ENCODE data around the gene COL17A1.

Gene COL17A1

GRCh38 chr10:104005172-104005863 is 80.4 kb downstream of the COL17A1 start:
- TF ChIP-seq TEAD4 (IDR thresholded peaks at IDR 0.05) (no peak), NFIC (IDR thresholded peaks at IDR 0.05) (no peak), CEBPB (IDR thresholded peaks at IDR 0.05) (no peak), EP300 (IDR thresholded peaks at IDR 0.05; ENCODE audit: borderline replicate concordance) (no peak), TCF12 (IDR thresholded peaks at IDR 0.05; ENCODE audit: low read depth) (no peak), ZBTB7A (IDR thresholded peaks at IDR 0.05; ENCODE audit: low read depth) (no peak), YY1 (IDR thresholded peaks at IDR 0.05; ENCODE audit: low read depth) (no peak), FOXM1 (IDR thresholded peaks at IDR 0.05; ENCODE audit: borderline replicate concordance, low read depth) (no peak), RAD21 (IDR thresholded peaks at IDR 0.05; ENCODE audit: low read depth) (no peak), EGR1 (IDR thresholded peaks at IDR 0.05) (no peak), TAF1 (IDR thresholded peaks at IDR 0.05; ENCODE audit: low read depth) (no peak), CREB1 (IDR thresholded peaks at IDR 0.05; ENCODE audit: low read depth) (no peak)
- TF ChIP-seq, protein P1, sequence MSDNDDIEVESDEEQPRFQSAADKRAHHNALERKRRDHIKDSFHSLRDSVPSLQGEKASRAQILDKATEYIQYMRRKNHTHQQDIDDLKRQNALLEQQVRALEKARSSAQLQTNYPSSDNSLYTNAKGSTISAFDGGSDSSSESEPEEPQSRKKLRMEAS (IDR thresholded peaks at IDR 0.05), result no peak
- TF ChIP-seq, protein P2, sequence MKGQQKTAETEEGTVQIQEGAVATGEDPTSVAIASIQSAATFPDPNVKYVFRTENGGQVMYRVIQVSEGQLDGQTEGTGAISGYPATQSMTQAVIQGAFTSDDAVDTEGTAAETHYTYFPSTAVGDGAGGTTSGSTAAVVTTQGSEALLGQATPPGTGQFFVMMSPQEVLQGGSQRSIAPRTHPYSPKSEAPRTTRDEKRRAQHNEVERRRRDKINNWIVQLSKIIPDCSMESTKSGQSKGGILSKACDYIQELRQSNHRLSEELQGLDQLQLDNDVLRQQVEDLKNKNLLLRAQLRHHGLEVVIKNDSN (IDR thresholded peaks at IDR 0.05), result no peak
- TF ChIP-seq, protein P3, sequence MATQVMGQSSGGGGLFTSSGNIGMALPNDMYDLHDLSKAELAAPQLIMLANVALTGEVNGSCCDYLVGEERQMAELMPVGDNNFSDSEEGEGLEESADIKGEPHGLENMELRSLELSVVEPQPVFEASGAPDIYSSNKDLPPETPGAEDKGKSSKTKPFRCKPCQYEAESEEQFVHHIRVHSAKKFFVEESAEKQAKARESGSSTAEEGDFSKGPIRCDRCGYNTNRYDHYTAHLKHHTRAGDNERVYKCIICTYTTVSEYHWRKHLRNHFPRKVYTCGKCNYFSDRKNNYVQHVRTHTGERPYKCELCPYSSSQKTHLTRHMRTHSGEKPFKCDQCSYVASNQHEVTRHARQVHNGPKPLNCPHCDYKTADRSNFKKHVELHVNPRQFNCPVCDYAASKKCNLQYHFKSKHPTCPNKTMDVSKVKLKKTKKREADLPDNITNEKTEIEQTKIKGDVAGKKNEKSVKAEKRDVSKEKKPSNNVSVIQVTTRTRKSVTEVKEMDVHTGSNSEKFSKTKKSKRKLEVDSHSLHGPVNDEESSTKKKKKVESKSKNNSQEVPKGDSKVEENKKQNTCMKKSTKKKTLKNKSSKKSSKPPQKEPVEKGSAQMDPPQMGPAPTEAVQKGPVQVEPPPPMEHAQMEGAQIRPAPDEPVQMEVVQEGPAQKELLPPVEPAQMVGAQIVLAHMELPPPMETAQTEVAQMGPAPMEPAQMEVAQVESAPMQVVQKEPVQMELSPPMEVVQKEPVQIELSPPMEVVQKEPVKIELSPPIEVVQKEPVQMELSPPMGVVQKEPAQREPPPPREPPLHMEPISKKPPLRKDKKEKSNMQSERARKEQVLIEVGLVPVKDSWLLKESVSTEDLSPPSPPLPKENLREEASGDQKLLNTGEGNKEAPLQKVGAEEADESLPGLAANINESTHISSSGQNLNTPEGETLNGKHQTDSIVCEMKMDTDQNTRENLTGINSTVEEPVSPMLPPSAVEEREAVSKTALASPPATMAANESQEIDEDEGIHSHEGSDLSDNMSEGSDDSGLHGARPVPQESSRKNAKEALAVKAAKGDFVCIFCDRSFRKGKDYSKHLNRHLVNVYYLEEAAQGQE (IDR thresholded peaks at IDR 0.05; ENCODE audit: low read depth), result no peak

DNA sequence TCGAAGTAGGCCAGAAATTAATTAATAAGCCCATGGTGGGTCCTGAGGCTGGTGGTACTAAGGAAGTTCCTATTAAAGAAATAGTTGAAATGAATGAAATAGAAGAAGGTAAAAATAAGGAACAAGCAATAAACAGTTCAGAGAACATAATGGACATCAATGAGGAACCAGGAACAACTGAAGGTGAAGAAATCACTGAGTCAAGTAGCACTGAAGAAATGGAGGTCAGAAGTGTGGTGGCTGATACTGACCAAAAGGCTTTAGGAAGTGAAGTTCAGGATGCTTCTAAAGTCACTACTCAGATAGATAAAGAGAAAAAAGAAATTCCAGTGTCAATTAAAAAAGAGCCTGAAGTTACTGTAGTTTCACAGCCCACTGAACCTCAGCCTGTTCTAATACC is 82.8 kb downstream of the COL17A1 start:
- TF ChIP-seq EP300 (IDR thresholded peaks at IDR 0.05; ENCODE audit: borderline replicate concordance), result no peak
- no peak for TF ChIP-seq NFIC (IDR thresholded peaks at IDR 0.05)
- no peak for TF ChIP-seq ZBTB7A (IDR thresholded peaks at IDR 0.05; ENCODE audit: low read depth)
- no peak for TF ChIP-seq TCF12 (IDR thresholded peaks at IDR 0.05; ENCODE audit: low read depth)
- TF ChIP-seq, protein P2 (IDR thresholded peaks at IDR 0.05), result no peak
- no peak for TF ChIP-seq YY1 (IDR thresholded peaks at IDR 0.05; ENCODE audit: low read depth)
- TF ChIP-seq TEAD4 (IDR thresholded peaks at IDR 0.05), result no peak
- no peak for TF ChIP-seq CREB1 (IDR thresholded peaks at IDR 0.05; ENCODE audit: low read depth)
- TF ChIP-seq FOXM1 (IDR thresholded peaks at IDR 0.05; ENCODE audit: borderline replicate concordance, low read depth), result no peak
- no peak for TF ChIP-seq TAF1 (IDR thresholded peaks at IDR 0.05; ENCODE audit: low read depth)
- no peak for TF ChIP-seq EGR1 (IDR thresholded peaks at IDR 0.05)
- no peak for TF ChIP-seq RAD21 (IDR thresholded peaks at IDR 0.05; ENCODE audit: low read depth)
- TF ChIP-seq, protein P3 (IDR thresholded peaks at IDR 0.05; ENCODE audit: low read depth), result no peak
- no peak for TF ChIP-seq CEBPB (IDR thresholded peaks at IDR 0.05)
- TF ChIP-seq, protein P1 (IDR thresholded peaks at IDR 0.05), result no peak

DNA sequence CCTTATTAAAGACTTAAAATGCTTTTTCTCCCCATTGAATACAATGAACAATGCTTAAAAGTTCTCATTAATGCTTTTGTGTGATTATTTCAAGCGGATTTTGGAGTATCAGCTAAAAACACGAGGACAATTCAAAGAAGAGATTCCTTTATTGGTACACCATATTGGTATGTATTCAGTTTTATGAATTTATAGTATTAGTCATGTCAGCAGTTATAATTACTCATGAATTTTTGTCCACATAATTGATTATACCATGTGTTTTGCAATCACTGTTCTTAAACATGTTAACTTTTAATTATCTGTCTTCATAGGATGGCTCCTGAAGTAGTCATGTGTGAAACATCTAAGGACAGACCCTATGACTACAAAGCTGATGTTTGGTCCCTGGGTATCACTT is 86.9 kb downstream of the COL17A1 start:
- TF ChIP-seq TEAD4 (IDR thresholded peaks at IDR 0.05), result no peak
- no peak for TF ChIP-seq TCF12 (IDR thresholded peaks at IDR 0.05; ENCODE audit: low read depth)
- no peak for TF ChIP-seq NFIC (IDR thresholded peaks at IDR 0.05)
- TF ChIP-seq CEBPB (IDR thresholded peaks at IDR 0.05), result no peak
- TF ChIP-seq, protein P2 (IDR thresholded peaks at IDR 0.05), result no peak
- TF ChIP-seq EP300 (IDR thresholded peaks at IDR 0.05; ENCODE audit: borderline replicate concordance), result no peak
- TF ChIP-seq YY1 (IDR thresholded peaks at IDR 0.05; ENCODE audit: low read depth), result no peak
- no peak for TF ChIP-seq ZBTB7A (IDR thresholded peaks at IDR 0.05; ENCODE audit: low read depth)
- TF ChIP-seq TAF1 (IDR thresholded peaks at IDR 0.05; ENCODE audit: low read depth), result no peak
- TF ChIP-seq, protein P1 (IDR thresholded peaks at IDR 0.05), result no peak
- TF ChIP-seq FOXM1 (IDR thresholded peaks at IDR 0.05; ENCODE audit: borderline replicate concordance, low read depth), result no peak
- TF ChIP-seq, protein P3 (IDR thresholded peaks at IDR 0.05; ENCODE audit: low read depth), result no peak
- no peak for TF ChIP-seq RAD21 (IDR thresholded peaks at IDR 0.05; ENCODE audit: low read depth)
- no peak for TF ChIP-seq CREB1 (IDR thresholded peaks at IDR 0.05; ENCODE audit: low read depth)
- TF ChIP-seq EGR1 (IDR thresholded peaks at IDR 0.05), result no peak

All from Ishikawa (cell line).